ENCODE results near the gene MT1B. TPM values are rescaled to one million over a fixed set of nuclear protein-coding genes. Genes with fewer than 3 reads are reported as not detected.

The MT1B gene
- total and polyA plus RNA-seq, 2 of the 13 experiments (the other 11 are each of a cell fraction or from before 2014, with no cell fraction given), result 0.89 TPM; not detected in 1

GRCh38 chr16:56643080-56643778, 8.5 kb upstream of the MT1B start (continued):
- TF ChIP-seq ZNF879 (CRISPR knock-in tag; IDR thresholded peaks at IDR 0.05) (no peak), MBNL3 (CRISPR knock-in tag; conservative IDR thresholded peaks at IDR 0.05) (no peak), ZNF75D (CRISPR knock-in tag; IDR thresholded peaks at IDR 0.05; ENCODE audit: borderline replicate concordance) (no peak), TFAP4 (IDR thresholded peaks at IDR 0.05; ENCODE audit: borderline replicate concordance, low read depth) (no peak), ZNF232 (CRISPR knock-in tag; IDR thresholded peaks at IDR 0.05; ENCODE audit: borderline replicate concordance) (no peak), NR3C1 (CRISPR knock-in tag; IDR thresholded peaks at IDR 0.05) (no peak), PRDM15 (CRISPR knock-in tag; IDR thresholded peaks at IDR 0.05) (no peak), REXO4 (CRISPR knock-in tag; IDR thresholded peaks at IDR 0.05; ENCODE audit: borderline replicate concordance) (no peak), KLF9 (CRISPR knock-in tag; IDR thresholded peaks at IDR 0.05; ENCODE audit: low read depth) (no peak), ZFP1 (CRISPR knock-in tag; IDR thresholded peaks at IDR 0.05) (no peak), GABPB1 (CRISPR knock-in tag; IDR thresholded peaks at IDR 0.05) (peak; percentile 44; the same call in 1 of the 2 replicates), EP300 (IDR thresholded peaks at IDR 0.05; ENCODE audit: low read depth in 2 of 2, low read length in 2 of 2) (no peak), EP300 (CRISPR knock-in tag; IDR thresholded peaks at IDR 0.05; ENCODE audit: borderline replicate concordance) (no peak), TBP (CRISPR knock-in tag; IDR thresholded peaks at IDR 0.05) (no peak), MXI1 (IDR thresholded peaks at IDR 0.05; ENCODE audit: borderline replicate concordance, low read depth, low read length) (no peak), ZNF12 (CRISPR knock-in tag; IDR thresholded peaks at IDR 0.05) (no peak), MAFK (conservative IDR thresholded peaks at IDR 0.05 in 1 of 2, IDR thresholded peaks at IDR 0.05 in 1 of 2; ENCODE audit: low read length in 2 of 2) (no peak), BRD4 (CRISPR knock-in tag; IDR thresholded peaks at IDR 0.05) (no peak; the same call in 1 of the 2 replicates), ZNF446 (CRISPR knock-in tag; IDR thresholded peaks at IDR 0.05) (peak; percentile 46; the same call in 1 of the 2 replicates), ETV5 (CRISPR knock-in tag; IDR thresholded peaks at IDR 0.05; ENCODE audit: borderline replicate concordance) (no peak), ZFP36L2 (CRISPR knock-in tag; IDR thresholded peaks at IDR 0.05) (no peak), SMAD3 (CRISPR knock-in tag; IDR thresholded peaks at IDR 0.05) (no peak), SALL1 (CRISPR knock-in tag; IDR thresholded peaks at IDR 0.05) (peak; percentile 77), DBP (CRISPR knock-in tag; IDR thresholded peaks at IDR 0.05; ENCODE audit: not compliant biosample characterization) (no peak), CHD4 (IDR thresholded peaks at IDR 0.05; ENCODE audit: borderline replicate concordance, low read length) (no peak), ZSCAN25 (CRISPR knock-in tag; IDR thresholded peaks at IDR 0.05) (no peak), ZNF329 (CRISPR knock-in tag; IDR thresholded peaks at IDR 0.05; ENCODE audit: low read depth) (no peak), ZNF335 (CRISPR knock-in tag; IDR thresholded peaks at IDR 0.05) (no peak), ZNF263 (CRISPR knock-in tag; IDR thresholded peaks at IDR 0.05) (no peak)
